WTC11 (cell line): ENCODE measurements around the gene OTUD6A. TPM values are rescaled to one million over a fixed set of nuclear protein-coding genes. Genes with fewer than 3 reads are reported as not detected.
"Not testable (repeated sequence)": the region's sequence is repeated elsewhere in the genome, so short reads cannot be mapped to it uniquely, and the experiment has no call there.

Source experiments
- ATAC-seq: fragments of 200-7000 bp; cut with Tn5 transposase; 2 replicates; pipeline ENCODE4 v1.10.0; 2021; ENCODE audit warnings: mild to moderate bottlenecking, moderate library complexity
- CTCF ChIA-PET: fragments of 300-600 bp; sonication (Branson Sonifier 250); formaldehyde crosslinking; loops from one replicate; lab custom pipeline; 2021; ENCODE audit warnings: antibody characterized with exemption; lab: Charles Lee
- POLR2A ChIA-PET: fragments of 350-600 bp; sonication (Branson Sonifier 250); formaldehyde crosslinking; loops from one replicate; lab custom pipeline; 2021; ENCODE audit warnings: antibody characterized with exemption; lab: Charles Lee
- DNase-seq: peaks from one replicate; pipeline ENCODE4 v3.0.0; 2021; ENCODE audit warnings: low spot score
- H3K27ac Mint-ChIP-seq: 2 replicates; pipeline ENCODE4 v1.8.0; 2021; ENCODE audit warnings: mixed read lengths
- H3K27me3 Mint-ChIP-seq: 2 replicates; pipeline ENCODE4 v1.8.0; 2021; ENCODE audit warnings: low read depth, mild to moderate bottlenecking, moderate library complexity, mixed read lengths
- H3K36me3 Mint-ChIP-seq: 2 replicates; pipeline ENCODE4 v1.8.0; 2021; ENCODE audit warnings: mixed read lengths
- H3K4me1 Mint-ChIP-seq: 2 replicates; pipeline ENCODE4 v1.8.0; 2022; ENCODE audit warnings: mixed read lengths
- H3K4me3 Mint-ChIP-seq: 2 replicates; pipeline ENCODE4 v1.8.0; 2021; ENCODE audit warnings: mild to moderate bottlenecking, moderate library complexity, mixed read lengths
- H3K9me3 Mint-ChIP-seq: 2 replicates; pipeline ENCODE4 v1.8.0; 2021; ENCODE audit warnings: mixed read lengths
- ATF2 ChIP-seq: sonication (generic); formaldehyde crosslinking; IDR thresholded peaks from 2 replicates; pipeline ENCODE4 v1.8.1; 2022; ENCODE audit warnings: low read depth, missing genetic modification reagents, borderline replicate concordance
- ATF6 ChIP-seq: sonication (generic); formaldehyde crosslinking; IDR thresholded peaks from 2 replicates; pipeline ENCODE4 v1.8.1; 2023; ENCODE audit warnings: mild to moderate bottlenecking, missing genetic modification reagents
- E2F1 ChIP-seq: sonication (generic); formaldehyde crosslinking; IDR thresholded peaks from 2 replicates; pipeline ENCODE4 v1.8.0; 2022; ENCODE audit warnings: mild to moderate bottlenecking, missing genetic modification reagents
- JAZF1 ChIP-seq: fragments of 250-450 bp; sonication (Bioruptor Pico); IDR thresholded peaks from 2 replicates; pipeline ENCODE4 v1.9.0; 2021; ENCODE audit warnings: moderate library complexity, mild to moderate bottlenecking, inconsistent platforms
- NFE2L1 ChIP-seq: sonication (generic); formaldehyde crosslinking; IDR thresholded peaks from 2 replicates; pipeline ENCODE4 v1.8.1; 2023; ENCODE audit warnings: missing genetic modification reagents
- microRNA-seq: library from miRNA; unstranded; fragments of <30 nt; microRNA quantifications from one replicate; pipeline ENCODE4 v1.2.0, GENCODE V29; 2022; ENCODE audit warnings: borderline number of aligned reads
- total RNA-seq: library from RNA; stranded (reverse); gene quantifications from 3 replicates; pipeline ENCODE4 v1.2.3, GENCODE V29; 2021

Gene OTUD6A
- total RNA-seq, 1 experiment from 2014 or later: 0.13 TPM

GRCh38 chrX:70105229-70105628, 43.0 kb downstream of the OTUD6A start:
- Mint-ChIP-seq H3K4me3 (no peak overlapping the region), H3K9me3 (no peaks in the 10 kb centered on the region), H3K27ac (no peak overlapping the region), H3K4me1 (no peaks in the 10 kb centered on the region), H3K36me3 (no peaks in the 10 kb centered on the region), H3K27me3 (no peaks in the 10 kb centered on the region)
- no peak for ATAC-seq
- ChIA-PET POLR2A (no interaction called here), CTCF (interaction anchor here (1.2 kb wide), 1 partner anchor 71 kb away, joined by 3 read pairs; no protein-coding TSS in a partner anchor)
- TF ChIP-seq E2F1 (CRISPR knock-in tag) (no peak), ATF2 (no peak), NFE2L1 (CRISPR knock-in tag) (no peak), JAZF1 (CRISPR knock-in tag) (no peak), ATF6 (CRISPR knock-in tag) (no peak)
- DNase-seq: no peak

GRCh38 chrX:70111436-70112026, 49.3 kb downstream of the OTUD6A start:
- ATAC-seq, POLR2A ChIA-PET, H3K27ac Mint-ChIP-seq, H3K4me3 Mint-ChIP-seq, H3K4me1 Mint-ChIP-seq, DNase-seq, H3K27me3 Mint-ChIP-seq, CTCF ChIA-PET: not testable (repeated sequence)
- Mint-ChIP-seq H3K36me3 (peaks cover 24% of the 10 kb centered on the region), H3K9me3 (peaks cover 22% of the 10 kb centered on the region)

Small RNA genes lying within 50 kb of the gene (microRNA-seq; reads per million reads assigned to microRNA genes)
- gene MIR676: 8.4 reads per million, percentile 23 among the genes with 10 or more reads in this experiment

Other genes with a start within 250 kb of the OTUD6A start
- gene AWAT2, start 12.5 kb upstream of the OTUD6A start, total RNA-seq: not detected in 3 replicates
- gene IGBP1, start 71.0 kb downstream of the OTUD6A start, total RNA-seq: 38.9 to 46.5 TPM (median 45.3 TPM) in 3 replicates
- not detected in 3 replicates for gene DGAT2L6, start 115.0 kb downstream of the OTUD6A start, total RNA-seq
- not detected in 3 replicates for gene AWAT1, start 172.2 kb downstream of the OTUD6A start, total RNA-seq
- gene P2RY4, start 197.7 kb downstream of the OTUD6A start, total RNA-seq: 0.11 to 0.16 TPM in 2 of 3 replicates, not detected in the other
- not detected in 3 replicates for gene ARR3, start 205.9 kb downstream of the OTUD6A start, total RNA-seq
- not detected in 3 replicates for gene RAB41, start 219.7 kb downstream of the OTUD6A start, total RNA-seq
- gene PDZD11, start 227.5 kb downstream of the OTUD6A start, total RNA-seq: 27.0 to 32.2 TPM (median 27.8 TPM) in 3 replicates
- 34.9 to 36.2 TPM (median 35.5 TPM) in 3 replicates for gene KIF4A, start 227.6 kb downstream of the OTUD6A start, total RNA-seq